GM10248 (cell line): ENCODE data around the gene FHIT.

Experiments
- CTCF ChIA-PET: fragments of 300-600 bp; sonication (Branson Sonifier 250); formaldehyde crosslinking; extraction: SDS; loops from one replicate; lab custom pipeline; 2021; ENCODE audit warnings: antibody characterized with exemption; lab: Yijun Ruan, JAX
- POLR2A ChIA-PET: fragments of 350-650 bp; sonication (Branson Sonifier 250); formaldehyde crosslinking; extraction: SDS; loops from one replicate; lab custom pipeline; 2020; ENCODE audit warnings: antibody characterized with exemption; lab: Yijun Ruan, JAX
- DNase-seq: peaks from one replicate; pipeline ENCODE4 v3.0.0; 2012; ENCODE audit errors: extremely low spot score
- CTCF ChIP-seq: IDR thresholded peaks from 2 replicates; pipeline ENCODE4 v1.5.1; 2012; ENCODE audit warnings: mild to moderate bottlenecking, low read depth; ENCODE audit errors: extremely low read depth, missing control alignments, control extremely low read depth

FHIT gene

GRCh38 chr3:60313231-60313798 lies 937.9 kb downstream of the FHIT start:
- TF ChIP-seq CTCF: no peak
- ChIA-PET POLR2A (no interaction called here), CTCF (no interaction called here)
- no peak for DNase-seq

- TF ChIP-seq CTCF: no peak
- CTCF ChIA-PET: no interaction called here
- DNase-seq: no peak
- POLR2A ChIA-PET: no interaction called here
These were observed 941.5 kb downstream of the FHIT start for GRCh38 chr3:60309539-60310268.

- ChIA-PET CTCF (no interaction called here), POLR2A (no interaction called here)
- DNase-seq: no peak
- no peak for TF ChIP-seq CTCF
These were observed 942.4 kb downstream of the FHIT start for GRCh38 chr3:60308808-60309207.

GRCh38 chr3:60307562-60308199 lies 943.6 kb downstream of the FHIT start:
- TF ChIP-seq CTCF: no peak
- ChIA-PET CTCF (interaction anchor here (0.9 to 1.1 kb wide), 2 partner anchors 9 to 13 kb away, joined by 3 read pairs; no protein-coding TSS in a partner anchor), POLR2A (no interaction called here)
- DNase-seq: no peak

GRCh38 chr3:60304112-60304511 lies 947.1 kb downstream of the FHIT start:
- DNase-seq: no peak

GRCh38 chr3:60303160-60303559 lies 948.1 kb downstream of the FHIT start:
- CTCF ChIA-PET: no interaction called here
- no peak for DNase-seq
- POLR2A ChIA-PET: no interaction called here
- no peak for TF ChIP-seq CTCF

More at GRCh38 chr3:60304112-60304511, 947.1 kb downstream of the FHIT start:
- CTCF ChIA-PET: no interaction called here
- POLR2A ChIA-PET: no interaction called here
- no peak for TF ChIP-seq CTCF
